B cell (primary cell): ENCODE data around the gene SHB. TPM values are rescaled to one million over a fixed set of nuclear protein-coding genes. Genes with fewer than 3 reads are reported as not detected.

ENCODE experiments used
- ATAC-seq: fragments of 200-7000 bp; cut with Tn5 transposase; one replicate; pipeline ENCODE4 v1.10.0; 2021; ENCODE audit warnings: low read depth, mild to moderate bottlenecking, moderate number of reproducible peaks, moderate library complexity
- CTCF ChIA-PET: fragments of 350-600 bp; sonication (Branson Sonifier 250); formaldehyde crosslinking; loops from one replicate; lab custom pipeline; 2021; ENCODE audit warnings: antibody characterized with exemption, inconsistent platforms; lab: Charles Lee
- POLR2A ChIA-PET: fragments of 350-600 bp; sonication (Branson Sonifier 250); formaldehyde crosslinking; loops from one replicate; lab custom pipeline; 2021; ENCODE audit warnings: antibody characterized with exemption; lab: Charles Lee
- DNase-seq: peaks from one replicate; pipeline ENCODE4 v3.0.0; 2013
- H2AFZ ChIP-seq: 2 replicates; pipeline ENCODE4 v1.6.1; 2012; ENCODE audit warnings: mild to moderate bottlenecking, low read depth, low read length; ENCODE audit not compliant: insufficient read depth, poor library complexity, severe bottlenecking
- H3K27ac ChIP-seq, 2 donors: 1 replicate in 1 of 2; 2 replicates in 1 of 2; pipeline ENCODE4 v1.5.1; 2012 to 2013; ENCODE audit warnings: low read length in 2 of 2, mild to moderate bottlenecking in 2 of 2, moderate library complexity in 1 of 2
- H3K27me3 ChIP-seq, 4 experiments: fragments of 200-600 bp in 1 of 4; sonication (generic) in 1 of 4; replicated peaks in 1 of 4; 1 replicate in 2 of 4; 2 replicates in 2 of 4; pipeline versions ENCODE4 v1.6.1 to v1.7.0; 2013 to 2016; ENCODE audit warnings: low read length in 3 of 4, mild to moderate bottlenecking in 2 of 4, mixed read lengths in 1 of 4, moderate library complexity in 1 of 4; ENCODE audit not compliant: insufficient read depth in 4 of 4, control insufficient read depth in 3 of 4; ENCODE audit errors: control extremely low read depth in 1 of 4
- H3K36me3 ChIP-seq, 2 experiments: replicated peaks in 1 of 2; 1 replicate in 1 of 2; 2 replicates in 1 of 2; pipeline versions ENCODE4 v1.6.1 to v1.7.1; 2013; ENCODE audit warnings: low read length in 1 of 2; ENCODE audit not compliant: insufficient read depth in 2 of 2, control insufficient read depth in 1 of 2; ENCODE audit errors: control extremely low read depth in 1 of 2, extremely low read depth in 1 of 2
- H3K4me1 ChIP-seq, 2 donors: fragments of 200-600 bp in 1 of 2; sonication (generic) in 1 of 2; 1 replicate in 1 of 2; 2 replicates in 1 of 2; pipeline versions ENCODE4 v1.5.1 to v1.6.1; 2013 to 2017; ENCODE audit warnings: low read length in 2 of 2; ENCODE audit not compliant: control insufficient read depth in 2 of 2, insufficient read depth in 2 of 2
- H3K4me2 ChIP-seq: replicated peaks from 2 replicates; pipeline ENCODE3; 2012; ENCODE audit warnings: mild to moderate bottlenecking, low read depth, low read length; ENCODE audit not compliant: poor library complexity, severe bottlenecking
- H3K4me3 ChIP-seq, 5 experiments: fragments of 200-600 bp in 1 of 5; sonication (generic) in 1 of 5; 1 replicate in 3 of 5; 2 replicates in 2 of 5; pipeline versions ENCODE4 v1.5.1 to v1.7.0; 2011 to 2016; ENCODE audit warnings: low read length in 4 of 5, mild to moderate bottlenecking in 4 of 5, low read depth in 2 of 5, control low read depth in 1 of 5, moderate library complexity in 1 of 5; ENCODE audit not compliant: insufficient read depth in 1 of 5; ENCODE audit errors: control extremely low read depth in 1 of 5, extremely low read depth in 1 of 5
- H3K79me2 ChIP-seq: fragments of 200-600 bp; sonication (generic); one replicate; pipeline ENCODE4 v1.6.0; 2016; ENCODE audit warnings: low read length; ENCODE audit not compliant: control insufficient read depth, insufficient read depth
- H3K9ac ChIP-seq: fragments of 200-600 bp; sonication (generic); 2 replicates; pipeline ENCODE4 v1.6.1; 2017; ENCODE audit warnings: mild to moderate bottlenecking, low read length, moderate library complexity
- H3K9me3 ChIP-seq, 3 donors: one replicate each; pipeline versions ENCODE4 v1.6.1 to v1.7.1; 2013; ENCODE audit warnings: low read length in 2 of 3; ENCODE audit not compliant: control insufficient read depth in 2 of 3, insufficient read depth in 1 of 3; ENCODE audit errors: control extremely low read depth in 1 of 3
- H4K20me1 ChIP-seq: 2 replicates; pipeline ENCODE4 v1.6.0; 2012; ENCODE audit warnings: mild to moderate bottlenecking, low read length; ENCODE audit not compliant: insufficient read depth, control insufficient read depth, poor library complexity, severe bottlenecking
- H3K27ac Mint-ChIP-seq: one replicate; pipeline ENCODE4 v1.8.0; 2021; ENCODE audit warnings: mixed read lengths
- H3K27me3 Mint-ChIP-seq: one replicate; pipeline ENCODE4 v1.8.0; 2021; ENCODE audit warnings: mixed read lengths
- H3K4me1 Mint-ChIP-seq: one replicate; pipeline ENCODE4 v1.8.0; 2021; ENCODE audit warnings: mixed read lengths
- H3K4me3 Mint-ChIP-seq: one replicate; pipeline ENCODE4 v1.8.0; 2021; ENCODE audit warnings: mixed read lengths
- H3K9me3 Mint-ChIP-seq: one replicate; pipeline ENCODE4 v1.8.0; 2022; ENCODE audit warnings: mixed read lengths; ENCODE audit not compliant: insufficient read depth
- EZH2 ChIP-seq: IDR thresholded peaks from 2 replicates; pipeline ENCODE4 v1.6.1; 2012; ENCODE audit warnings: borderline replicate concordance, low read depth, mild to moderate bottlenecking, moderate library complexity, low read length; ENCODE audit not compliant: insufficient read depth, poor library complexity, severe bottlenecking
- WGBS: methylation state at CpG from one replicate; pipeline ENCODE4 v1.1.5; 2013; ENCODE audit warnings: missing lambda C conversion rate; ENCODE audit not compliant: insufficient coverage; 5-methylcytosine and 5-hydroxymethylcytosine counted together
- intact Hi-C: fragments of 100-400 bp; cut with micrococcal nuclease; formaldehyde crosslinking; loops from one replicate; pipeline ENCODE4 v1.10.0; 2022
- polyA plus RNA-seq: library from polyadenylated mRNA; depleted of rRNA; stranded (reverse); fragments of >200 nt; gene quantifications from 2 replicates; pipeline ENCODE4 v1.2.3, GENCODE V29; 2012
- total RNA-seq, 2 donors: library from RNA; stranded (reverse); fragments of 120-200 nt in 1 of 2; gene quantifications; 1 replicate in 1 of 2; 2 replicates in 1 of 2; pipeline versions ENCODE4 v1.2.3 to v1.2.4, GENCODE V29; 2013 to 2022
- TF ChIP-seq, protein P1 (sequence below): fragments of 200-600 bp; IDR thresholded peaks from one replicate; pipeline ENCODE4 v1.8.0; 2022; ENCODE audit warnings: antibody characterized with exemption, mild to moderate bottlenecking

Gene SHB
- total and polyA plus RNA-seq, 2 donors (not counting 1 experiment from before 2014, with no cell fraction given) = 0.06 to 1.9 TPM

GRCh38 chr9:37979844-37980243 is 89.2 kb downstream of the SHB start:
- 94% methylated on average over 3 of the region's 5 CpGs for WGBS

GRCh38 chr9:37978983-37979382 is 90.0 kb downstream of the SHB start:
- POLR2A ChIA-PET = no interaction called here
- peaks cover 18% of the 10 kb centered on the region for H3K27me3 Mint-ChIP-seq

More at GRCh38 chr9:37979844-37980243, 89.2 kb downstream of the SHB start:
- ATAC-seq (no peak), DNase-seq (no peak)
- Histone ChIP-seq H3K9me3 (no peaks in the 10 kb centered on the region), H2AFZ (no peak overlapping the region), H3K36me3 (no peaks in the 10 kb centered on the region), H3K27me3 (no peaks in the 10 kb centered on the region), H3K4me2 (no peak overlapping the region), H3K4me3 (no peak overlapping the region), H3K9ac (no peak overlapping the region), H4K20me1 (no peaks in the 10 kb centered on the region), H3K79me2 (no peaks in the 10 kb centered on the region), H3K4me1 (no peaks in the 10 kb centered on the region), H3K27ac (no peak overlapping the region)
- POLR2A ChIA-PET = no interaction called here
- CTCF ChIA-PET = no interaction called here
- Mint-ChIP-seq H3K27me3 (peaks cover 18% of the 10 kb centered on the region), H3K4me3 (no peak overlapping the region), H3K27ac (no peak overlapping the region), H3K4me1 (no peaks in the 10 kb centered on the region), H3K9me3 (no peaks in the 10 kb centered on the region)
- no peak for TF ChIP-seq EZH2
- TF ChIP-seq, protein P1, sequence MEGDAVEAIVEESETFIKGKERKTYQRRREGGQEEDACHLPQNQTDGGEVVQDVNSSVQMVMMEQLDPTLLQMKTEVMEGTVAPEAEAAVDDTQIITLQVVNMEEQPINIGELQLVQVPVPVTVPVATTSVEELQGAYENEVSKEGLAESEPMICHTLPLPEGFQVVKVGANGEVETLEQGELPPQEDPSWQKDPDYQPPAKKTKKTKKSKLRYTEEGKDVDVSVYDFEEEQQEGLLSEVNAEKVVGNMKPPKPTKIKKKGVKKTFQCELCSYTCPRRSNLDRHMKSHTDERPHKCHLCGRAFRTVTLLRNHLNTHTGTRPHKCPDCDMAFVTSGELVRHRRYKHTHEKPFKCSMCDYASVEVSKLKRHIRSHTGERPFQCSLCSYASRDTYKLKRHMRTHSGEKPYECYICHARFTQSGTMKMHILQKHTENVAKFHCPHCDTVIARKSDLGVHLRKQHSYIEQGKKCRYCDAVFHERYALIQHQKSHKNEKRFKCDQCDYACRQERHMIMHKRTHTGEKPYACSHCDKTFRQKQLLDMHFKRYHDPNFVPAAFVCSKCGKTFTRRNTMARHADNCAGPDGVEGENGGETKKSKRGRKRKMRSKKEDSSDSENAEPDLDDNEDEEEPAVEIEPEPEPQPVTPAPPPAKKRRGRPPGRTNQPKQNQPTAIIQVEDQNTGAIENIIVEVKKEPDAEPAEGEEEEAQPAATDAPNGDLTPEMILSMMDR = no peak
- intact Hi-C loops = no loop called here

More at GRCh38 chr9:37978983-37979382, 90.0 kb downstream of the SHB start:
- Histone ChIP-seq H3K79me2 (no peaks in the 10 kb centered on the region), H3K27ac (no peak overlapping the region), H3K9ac (no peak overlapping the region), H3K27me3 (no peaks in the 10 kb centered on the region), H3K36me3 (no peaks in the 10 kb centered on the region), H3K4me3 (no peak overlapping the region), H3K9me3 (no peaks in the 10 kb centered on the region), H3K4me2 (no peak overlapping the region), H3K4me1 (no peaks in the 10 kb centered on the region), H2AFZ (no peak overlapping the region), H4K20me1 (no peaks in the 10 kb centered on the region)
- WGBS = 74% methylated on average over 2 of the region's 3 CpGs
- CTCF ChIA-PET = no interaction called here
- no peak overlapping the region for H3K4me3 Mint-ChIP-seq
- no peaks in the 10 kb centered on the region for H3K4me1 Mint-ChIP-seq
- intact Hi-C loops = no loop called here
- no peak for ATAC-seq
- no peak for TF ChIP-seq EZH2
- TF ChIP-seq, protein P1 = no peak
- no peaks in the 10 kb centered on the region for H3K9me3 Mint-ChIP-seq
- DNase-seq = no peak
- H3K27ac Mint-ChIP-seq = no peak overlapping the region
